OCI-LY7 (cell line): ENCODE data around the gene NDUFC1. TPM values are rescaled to one million over a fixed set of nuclear protein-coding genes. Genes with fewer than 3 reads are reported as not detected.

ENCODE experiments used
- BruUV-seq: library from RNA; stranded (reverse); fragments of 400-500 nt; replicated peaks from 2 replicates; lab custom pipeline; 2021; lab: Mats Ljungman, UMichigan
- CTCF ChIA-PET: fragments of 300-600 bp; sonication (Branson Sonifier 250); formaldehyde crosslinking; loops from one replicate; lab custom pipeline; 2022; ENCODE audit warnings: antibody characterized with exemption; ENCODE audit not compliant: unreplicated experiment; lab: Charles Lee
- POLR2A ChIA-PET: fragments of 300-600 bp; sonication (Branson Sonifier 250); formaldehyde crosslinking; loops from one replicate; lab custom pipeline; 2022; ENCODE audit warnings: antibody characterized with exemption; lab: Charles Lee
- DNase-seq: peaks from one replicate; pipeline ENCODE4 v3.0.0-alpha.2; 2015; ENCODE audit warnings: low spot score
- H2AFZ ChIP-seq: fragments of 200-600 bp; sonication (generic), shearing (Covaris generic); 2 replicates; pipeline ENCODE4 v1.6.1; 2014; ENCODE audit warnings: mild to moderate bottlenecking, antibody characterized with exemption, low read length, moderate library complexity
- H3K27ac ChIP-seq: fragments of 200-600 bp; sonication (generic); 2 replicates; pipeline ENCODE4 v1.5.1; 2014; ENCODE audit warnings: mixed run types, low read depth, mild to moderate bottlenecking, moderate library complexity, low read length, inconsistent platforms; ENCODE audit not compliant: poor library complexity, severe bottlenecking
- H3K36me3 ChIP-seq: fragments of 200-600 bp; sonication (generic); 2 replicates; pipeline ENCODE4 v1.6.1; 2014; ENCODE audit warnings: mild to moderate bottlenecking, antibody characterized with exemption, low read length, moderate library complexity, mixed read lengths; ENCODE audit not compliant: insufficient read depth
- H3K4me1 ChIP-seq: fragments of 200-600 bp; sonication (generic); 2 replicates; pipeline ENCODE4 v1.5.1; 2014; ENCODE audit warnings: mild to moderate bottlenecking, low read length; ENCODE audit not compliant: insufficient read depth, poor library complexity, severe bottlenecking
- H3K4me2 ChIP-seq: fragments of 200-600 bp; sonication (generic); 2 replicates; pipeline ENCODE4 v1.6.1; 2014; ENCODE audit warnings: mild to moderate bottlenecking, low read length
- H3K4me3 ChIP-seq: fragments of 200-600 bp; sonication (generic); 2 replicates; pipeline ENCODE4 v1.5.1; 2014; ENCODE audit warnings: mild to moderate bottlenecking, low read depth, low read length; ENCODE audit not compliant: poor library complexity, severe bottlenecking
- H3K79me2 ChIP-seq: fragments of 200-600 bp; sonication (generic); 2 replicates; pipeline ENCODE4 v1.6.1; 2016; ENCODE audit warnings: low read depth, mild to moderate bottlenecking, low read length, moderate library complexity, mixed read lengths; ENCODE audit not compliant: insufficient read depth
- H3K9me2 ChIP-seq: fragments of 200-600 bp; sonication (generic); 2 replicates; pipeline ENCODE4 v1.6.1; 2016; ENCODE audit warnings: mild to moderate bottlenecking, low read length, mixed read lengths; ENCODE audit not compliant: insufficient read depth
- H3K9me3 ChIP-seq: fragments of 200-600 bp; sonication (generic); 2 replicates; pipeline ENCODE4 v1.6.1; 2014; ENCODE audit warnings: mild to moderate bottlenecking, mixed run types, low read length, mixed read lengths
- H4K20me1 ChIP-seq: fragments of 200-600 bp; sonication (generic); 2 replicates; pipeline ENCODE4 v1.6.1; 2014; ENCODE audit warnings: mild to moderate bottlenecking, antibody characterized with exemption, low read length, moderate library complexity, mixed read lengths; ENCODE audit not compliant: insufficient read depth
- CTCF ChIP-seq: fragments of 200-600 bp; sonication (generic); conservative IDR thresholded peaks from 2 replicates; pipeline ENCODE4 v1.5.1; 2014; ENCODE audit warnings: mild to moderate bottlenecking, antibody characterized with exemption, low read length, moderate library complexity, mixed read lengths
- EZH2phosphoT487 ChIP-seq: fragments of 200-600 bp; sonication (generic); IDR thresholded peaks from 2 replicates; pipeline ENCODE4 v1.6.1; 2018; ENCODE audit warnings: low read depth, borderline replicate concordance, mild to moderate bottlenecking, mixed run types, antibody characterized with exemption, low read length, moderate library complexity, mixed read lengths
- intact Hi-C: fragments of 100-400 bp; cut with micrococcal nuclease; formaldehyde crosslinking; loops from one replicate; pipeline ENCODE4 v1.10.0; 2022; ENCODE audit not compliant: unreplicated experiment
- total RNA-seq, 2 experiments: library from RNA; depleted of rRNA in 1 of 2; stranded (reverse); fragments of >200 nt in 1 of 2; shearing (Covaris generic) in 1 of 2; gene quantifications; 2 replicates each; pipeline ENCODE4 v1.2.3, GENCODE V29; 2014 to 2022

The NDUFC1 gene
- total RNA-seq, 2 experiments from 2014 or later: 69.2 to 82.6 TPM

DNA sequence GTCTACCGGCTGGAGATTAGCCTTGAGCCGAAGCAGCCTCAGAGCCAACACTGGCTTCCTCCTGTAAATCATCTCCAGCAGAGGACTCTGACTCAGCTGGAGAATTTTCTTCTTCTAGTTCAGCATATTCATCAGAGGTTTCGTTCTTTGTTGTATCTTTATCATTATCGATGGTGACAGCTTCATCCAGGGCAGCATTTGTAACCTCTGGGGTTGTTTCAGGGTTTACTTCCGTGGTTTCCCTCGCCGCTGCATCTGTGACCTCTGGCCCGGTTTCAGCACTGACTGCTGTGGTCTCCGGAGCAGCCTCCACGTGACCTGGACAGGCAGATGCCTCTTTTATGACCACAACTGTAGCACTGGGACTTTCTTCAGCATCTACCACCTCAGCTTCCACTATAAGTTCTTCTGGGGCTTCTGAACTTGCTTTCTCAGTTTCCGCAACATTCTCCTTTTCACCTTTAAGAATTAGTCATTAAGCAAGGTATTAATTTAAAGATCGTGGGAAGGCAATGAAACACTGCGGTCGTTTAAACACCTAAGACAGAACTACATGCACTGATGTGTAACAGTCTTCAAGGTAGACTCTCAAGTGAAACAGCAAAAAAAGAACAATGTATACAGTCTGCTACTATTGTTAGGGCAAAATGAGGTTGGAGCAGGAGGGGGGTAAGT is 35.6 kb downstream of the NDUFC1 start:
- intact Hi-C loops: loop anchor here (2.0 kb wide), 1 partner anchor 34 kb away; no protein-coding TSS in a partner anchor
- Histone ChIP-seq H4K20me1 (no peaks in the 10 kb centered on the region), H3K4me1 (peaks cover 39% of the 10 kb centered on the region), H3K36me3 (no peaks in the 10 kb centered on the region), H3K79me2 (peaks cover 7% of the 10 kb centered on the region; the same call in 1 of the 2 replicates), H3K4me2 (peak overlapping the region; percentile 87), H2AFZ (peak overlapping the region; percentile 93), H3K9me3 (no peaks in the 10 kb centered on the region), H3K27ac (peak overlapping the region; percentile 78), H3K4me3 (peak overlapping the region; percentile 68), H3K9me2 (no peaks in the 10 kb centered on the region)
- ChIA-PET POLR2A (interaction anchor here (0.7 to 4.1 kb wide), 23 partner anchors 8 to 1552 kb away, joined by 3 to 24 read pairs (median 5); partner anchors contain the start of genes ELF2 and NAA15), CTCF (interaction anchor here (0.5 to 1.4 kb wide), 2 partner anchors 10 to 35 kb away, joined by 3 to 4 read pairs; no protein-coding TSS in a partner anchor)
- peak; percentile 86 for DNase-seq
- TF ChIP-seq EZH2phosphoT487 (no peak), CTCF (no peak)
- no TSS peak for BruUV-seq

GRCh38 chr4:139266208-139266582 is 36.1 kb downstream of the NDUFC1 start:
- no peaks in the 10 kb centered on the region for H3K9me3 ChIP-seq
- peaks cover 39% of the 10 kb centered on the region for H3K4me1 ChIP-seq
- H3K4me3 ChIP-seq: peak overlapping the region; percentile 68
- DNase-seq: no peak
- no peaks in the 10 kb centered on the region for H3K36me3 ChIP-seq
- TF ChIP-seq EZH2phosphoT487 (no peak), CTCF (no peak)
- peak overlapping the region; percentile 78 for H3K27ac ChIP-seq
- intact Hi-C loops: loop anchor here (2.0 kb wide), 1 partner anchor 33 kb away; no protein-coding TSS in a partner anchor
- H3K4me2 ChIP-seq: peak overlapping the region; percentile 87
- no peaks in the 10 kb centered on the region for H4K20me1 ChIP-seq
- no peaks in the 10 kb centered on the region for H3K9me2 ChIP-seq
- peak overlapping the region; percentile 93 for H2AFZ ChIP-seq
- ChIA-PET POLR2A (interaction anchor here (0.7 to 4.1 kb wide), 22 partner anchors 9 to 1553 kb away, joined by 3 to 24 read pairs (median 4); partner anchors contain the start of genes ELF2 and NAA15), CTCF (interaction anchor here (0.5 to 1.4 kb wide), 2 partner anchors 9 to 34 kb away, joined by 3 to 4 read pairs; no protein-coding TSS in a partner anchor)
- H3K79me2 ChIP-seq: peaks cover 7% of the 10 kb centered on the region; the same call in 1 of the 2 replicates
- BruUV-seq: TSS peak; percentile 97
